GM12878 (cell line): ENCODE measurements around the gene TMEM236.

Experiments
- REST ChIP-seq: IDR thresholded peaks from 2 replicates; pipeline ENCODE4 v1.6.1; 2012; ENCODE audit warnings: mild to moderate bottlenecking, low read depth, low read length
- TF ChIP-seq, protein P1 (sequence below): fragments of 450-650 bp; IDR thresholded peaks from 2 replicates; pipeline ENCODE4 v1.6.1; 2017; ENCODE audit warnings: mild to moderate bottlenecking
- TF ChIP-seq, protein P2 (sequence below): fragments of 150-350 bp; IDR thresholded peaks from 2 replicates; pipeline ENCODE4 v1.6.1; 2016; ENCODE audit warnings: low read depth, low read length

- TF ChIP-seq, protein P1, sequence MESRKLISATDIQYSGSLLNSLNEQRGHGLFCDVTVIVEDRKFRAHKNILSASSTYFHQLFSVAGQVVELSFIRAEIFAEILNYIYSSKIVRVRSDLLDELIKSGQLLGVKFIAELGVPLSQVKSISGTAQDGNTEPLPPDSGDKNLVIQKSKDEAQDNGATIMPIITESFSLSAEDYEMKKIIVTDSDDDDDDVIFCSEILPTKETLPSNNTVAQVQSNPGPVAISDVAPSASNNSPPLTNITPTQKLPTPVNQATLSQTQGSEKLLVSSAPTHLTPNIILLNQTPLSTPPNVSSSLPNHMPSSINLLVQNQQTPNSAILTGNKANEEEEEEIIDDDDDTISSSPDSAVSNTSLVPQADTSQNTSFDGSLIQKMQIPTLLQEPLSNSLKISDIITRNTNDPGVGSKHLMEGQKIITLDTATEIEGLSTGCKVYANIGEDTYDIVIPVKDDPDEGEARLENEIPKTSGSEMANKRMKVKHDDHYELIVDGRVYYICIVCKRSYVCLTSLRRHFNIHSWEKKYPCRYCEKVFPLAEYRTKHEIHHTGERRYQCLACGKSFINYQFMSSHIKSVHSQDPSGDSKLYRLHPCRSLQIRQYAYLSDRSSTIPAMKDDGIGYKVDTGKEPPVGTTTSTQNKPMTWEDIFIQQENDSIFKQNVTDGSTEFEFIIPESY, result no peak
- no peak for TF ChIP-seq REST
- TF ChIP-seq, protein P2, sequence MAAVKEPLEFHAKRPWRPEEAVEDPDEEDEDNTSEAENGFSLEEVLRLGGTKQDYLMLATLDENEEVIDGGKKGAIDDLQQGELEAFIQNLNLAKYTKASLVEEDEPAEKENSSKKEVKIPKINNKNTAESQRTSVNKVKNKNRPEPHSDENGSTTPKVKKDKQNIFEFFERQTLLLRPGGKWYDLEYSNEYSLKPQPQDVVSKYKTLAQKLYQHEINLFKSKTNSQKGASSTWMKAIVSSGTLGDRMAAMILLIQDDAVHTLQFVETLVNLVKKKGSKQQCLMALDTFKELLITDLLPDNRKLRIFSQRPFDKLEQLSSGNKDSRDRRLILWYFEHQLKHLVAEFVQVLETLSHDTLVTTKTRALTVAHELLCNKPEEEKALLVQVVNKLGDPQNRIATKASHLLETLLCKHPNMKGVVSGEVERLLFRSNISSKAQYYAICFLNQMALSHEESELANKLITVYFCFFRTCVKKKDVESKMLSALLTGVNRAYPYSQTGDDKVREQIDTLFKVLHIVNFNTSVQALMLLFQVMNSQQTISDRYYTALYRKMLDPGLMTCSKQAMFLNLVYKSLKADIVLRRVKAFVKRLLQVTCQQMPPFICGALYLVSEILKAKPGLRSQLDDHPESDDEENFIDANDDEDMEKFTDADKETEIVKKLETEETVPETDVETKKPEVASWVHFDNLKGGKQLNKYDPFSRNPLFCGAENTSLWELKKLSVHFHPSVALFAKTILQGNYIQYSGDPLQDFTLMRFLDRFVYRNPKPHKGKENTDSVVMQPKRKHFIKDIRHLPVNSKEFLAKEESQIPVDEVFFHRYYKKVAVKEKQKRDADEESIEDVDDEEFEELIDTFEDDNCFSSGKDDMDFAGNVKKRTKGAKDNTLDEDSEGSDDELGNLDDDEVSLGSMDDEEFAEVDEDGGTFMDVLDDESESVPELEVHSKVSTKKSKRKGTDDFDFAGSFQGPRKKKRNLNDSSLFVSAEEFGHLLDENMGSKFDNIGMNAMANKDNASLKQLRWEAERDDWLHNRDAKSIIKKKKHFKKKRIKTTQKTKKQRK, result no peak
These were observed 26.3 kb upstream of the TMEM236 start for GRCh38 chr10:17725703-17726102.
